ENCODE measurements around the gene PSTPIP2.
A peak's percentile ranks its signal among the peaks of the same experiment; 100 is the strongest.
"Not testable (repeated sequence)": the region's sequence is repeated elsewhere in the genome, so short reads cannot be mapped to it uniquely, and the experiment has no call there.

Gene PSTPIP2

DNA sequence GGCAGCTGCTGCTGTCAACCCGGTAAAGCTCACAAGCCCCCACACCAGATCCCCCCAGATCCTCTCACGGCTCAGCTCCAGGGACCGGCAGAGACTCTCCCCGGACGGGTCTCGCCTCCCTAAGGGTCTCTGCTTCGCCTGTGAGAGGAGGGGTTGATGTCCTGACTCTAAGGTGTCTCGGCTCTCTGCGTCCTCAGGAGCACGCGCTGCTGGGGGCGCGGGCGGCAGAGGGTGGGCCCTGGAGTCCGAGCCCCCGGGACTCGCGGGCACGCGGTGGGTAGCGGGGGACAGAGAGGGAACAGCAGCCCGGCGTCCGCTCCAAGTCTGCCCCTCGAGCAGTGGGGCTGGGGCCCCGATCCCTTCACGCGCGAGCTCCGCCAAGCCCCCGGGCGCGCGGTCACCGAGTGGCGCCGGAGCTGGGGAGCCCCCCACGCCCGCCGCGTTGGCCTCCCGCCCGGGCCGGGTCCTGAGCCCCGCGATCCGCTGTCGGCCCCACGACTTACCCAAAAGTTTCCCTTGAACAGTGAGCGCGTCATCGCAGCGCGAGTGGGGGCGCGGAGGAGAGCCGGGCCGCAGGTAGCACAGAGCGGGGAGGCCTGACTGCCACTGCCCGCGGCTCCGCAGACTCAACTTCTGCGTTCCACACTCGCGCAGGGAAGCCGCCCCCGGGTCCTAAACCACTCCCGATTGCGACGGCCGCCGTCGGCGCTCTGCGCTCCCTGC lies at the start of gene PSTPIP2:
TSS of gene PSTPIP2 (minus strand) at position 608 of the 723 bp plus-strand sequence. CDS start at position 536, 72 bp downstream.
- peak; percentile 40 for DNase-seq (ENCODE audit: low read depth in 2 of 2, low spot score in 1 of 2)

GRCh38 chr18:46113751-46114150 lies 41.7 kb upstream of the PSTPIP2 start:
- no peak for DNase-seq (ENCODE audit: low read depth in 2 of 2, low spot score in 1 of 2)

DNA sequence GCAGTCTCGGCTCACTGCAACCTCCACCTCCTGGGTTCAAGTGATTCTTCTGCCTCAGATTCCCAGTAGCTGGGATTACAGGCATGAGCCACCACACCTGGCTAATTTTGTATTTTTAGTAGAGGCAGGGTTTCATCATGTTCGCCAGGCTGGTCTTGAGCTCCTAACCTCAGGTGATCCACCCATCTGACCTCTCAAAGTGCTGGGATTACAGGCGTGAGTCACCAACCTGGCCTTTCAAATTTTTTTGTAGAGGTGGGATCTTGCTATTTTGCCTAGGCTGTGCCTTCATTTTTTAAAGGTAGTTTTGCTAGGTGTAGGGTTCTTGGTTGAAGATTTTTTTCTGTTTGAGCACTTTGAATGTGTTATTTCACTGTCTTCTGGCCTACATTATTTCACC lies 38.3 kb upstream of the PSTPIP2 start:
- no peak for DNase-seq (ENCODE audit: low read depth in 2 of 2, low spot score in 1 of 2)

- no peak for DNase-seq (ENCODE audit: low read depth in 2 of 2, low spot score in 1 of 2)
These were observed 37.3 kb upstream of the PSTPIP2 start for GRCh38 chr18:46109386-46109785.

- peak; percentile 66 to 75 for DNase-seq (ENCODE audit: low read depth in 2 of 2, low spot score in 1 of 2)
These were observed 32.3 kb upstream of the PSTPIP2 start, which contains the start of gene HAUS1 for GRCh38 chr18:46104128-46104911. TSS of gene HAUS1 (plus strand) at chr18:46104385. CDS start at chr18:46104412, 27 bp downstream.

DNA sequence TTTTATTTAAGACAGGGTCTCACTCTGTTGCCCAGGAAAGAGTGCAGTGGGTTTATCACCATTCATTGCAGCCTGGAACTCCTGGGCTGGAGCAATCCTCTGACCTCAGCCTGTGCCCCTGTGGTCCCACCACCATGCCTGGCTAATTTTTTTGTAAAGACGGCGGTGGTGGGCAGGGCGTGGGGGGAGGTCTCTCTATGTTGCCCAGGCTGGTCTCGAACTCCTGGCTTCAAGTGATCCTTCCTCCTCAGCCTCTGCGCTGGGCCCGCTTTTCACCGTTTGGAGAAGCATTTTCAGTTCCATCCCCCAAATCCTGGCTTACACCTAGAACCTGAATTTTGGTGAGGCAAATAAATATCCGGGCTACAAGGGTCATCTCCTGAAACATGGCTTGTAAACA lies 27.4 kb upstream of the PSTPIP2 start:
- no peak for DNase-seq (ENCODE audit: low read depth in 2 of 2, low spot score in 1 of 2)

- no peak for DNase-seq (ENCODE audit: low read depth in 2 of 2, low spot score in 1 of 2)
These were observed 26.5 kb upstream of the PSTPIP2 start for GRCh38 chr18:46098616-46098933.

GRCh38 chr18:46097801-46098615 lies 25.9 kb upstream of the PSTPIP2 start, which contains the start of gene ATP5F1A:
TSS of gene ATP5F1A (minus strand) at chr18:46098296. CDS start at chr18:46098231, 65 bp downstream.
- peak; percentile 67 to 76 for DNase-seq (ENCODE audit: low read depth in 2 of 2, low spot score in 1 of 2)

GRCh38 chr18:46097431-46097800 lies 25.4 kb upstream of the PSTPIP2 start:
- DNase-seq (ENCODE audit: low read depth in 2 of 2, low spot score in 1 of 2) = no peak

DNA sequence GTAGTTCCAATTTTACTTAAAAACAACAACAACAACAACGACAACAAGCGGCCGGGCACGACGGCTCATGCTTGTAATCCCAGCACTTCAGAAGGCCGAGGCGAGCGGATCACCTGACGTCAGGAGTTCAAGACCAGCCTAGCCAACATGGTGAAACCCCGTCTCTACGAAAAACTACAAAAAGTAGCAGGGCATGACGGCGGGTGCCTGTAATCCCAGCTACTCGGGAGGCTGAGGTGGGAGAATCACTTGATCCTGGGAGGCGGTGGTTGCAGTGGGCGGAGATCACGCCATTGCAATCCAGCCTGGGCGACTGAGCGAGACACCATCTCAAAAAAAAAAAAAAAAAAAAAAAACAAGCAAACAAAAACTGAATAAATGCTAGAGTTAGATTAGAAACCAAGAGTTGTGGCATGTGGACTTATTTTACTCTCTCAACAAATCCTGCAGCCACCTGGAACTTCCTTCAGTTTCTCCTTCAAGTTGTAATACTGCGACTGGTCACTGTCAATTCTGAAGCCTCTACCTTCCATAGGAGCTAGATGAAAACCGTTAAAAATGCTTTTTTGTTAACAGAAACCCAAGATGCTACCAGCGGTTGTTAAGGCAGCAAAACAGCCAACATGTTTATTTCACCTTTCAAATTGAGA lies 24.7 kb upstream of the PSTPIP2 start:
- DNase-seq (ENCODE audit: low read depth in 2 of 2, low spot score in 1 of 2) = no peak

- DNase-seq (ENCODE audit: low read depth in 2 of 2, low spot score in 1 of 2) = no peak
These were observed 23.5 kb upstream of the PSTPIP2 start for GRCh38 chr18:46095532-46095931.

DNA sequence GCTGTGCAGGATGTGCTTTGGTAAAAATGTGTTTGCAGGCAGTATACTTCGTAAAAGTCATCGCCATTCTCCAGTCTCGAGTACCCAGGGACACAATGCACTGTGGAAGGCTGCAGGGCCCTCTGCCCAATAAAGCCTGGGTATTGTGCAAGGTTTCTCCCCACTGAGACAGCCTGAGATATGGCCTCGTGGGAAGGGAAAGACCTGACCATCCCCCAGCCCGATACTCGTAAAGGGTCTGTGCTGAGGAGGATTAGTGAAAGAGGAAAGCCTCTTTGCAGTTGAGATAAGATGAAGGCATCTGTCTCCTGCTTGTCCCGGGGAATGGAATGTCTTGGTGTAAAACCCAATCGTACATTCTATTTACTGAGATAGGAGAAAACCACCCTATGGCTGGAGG lies 16.4 kb upstream of the PSTPIP2 start:
- not testable (repeated sequence) for DNase-seq (ENCODE audit: low read depth in 2 of 2, low spot score in 1 of 2)

DNA sequence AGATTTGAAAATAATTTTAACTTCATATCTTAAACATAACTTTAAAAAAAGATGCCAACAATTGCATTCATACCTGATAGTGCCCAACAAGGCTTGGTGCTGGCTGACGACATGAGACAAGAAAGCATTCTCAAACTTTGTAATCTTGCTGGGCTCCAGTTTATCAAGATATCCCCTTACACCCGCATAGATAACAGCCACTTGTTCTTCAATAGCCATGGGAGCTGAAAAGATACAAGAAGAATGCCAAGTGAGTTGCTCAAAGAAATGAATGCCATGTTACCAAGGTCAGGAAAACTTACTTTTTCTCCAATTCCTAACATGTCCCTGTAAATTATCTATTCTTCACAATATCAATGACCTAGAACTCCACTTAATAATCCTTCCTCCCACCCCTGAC lies 12.4 kb upstream of the PSTPIP2 start:
- no peak for DNase-seq (ENCODE audit: low read depth in 2 of 2, low spot score in 1 of 2)

DNA sequence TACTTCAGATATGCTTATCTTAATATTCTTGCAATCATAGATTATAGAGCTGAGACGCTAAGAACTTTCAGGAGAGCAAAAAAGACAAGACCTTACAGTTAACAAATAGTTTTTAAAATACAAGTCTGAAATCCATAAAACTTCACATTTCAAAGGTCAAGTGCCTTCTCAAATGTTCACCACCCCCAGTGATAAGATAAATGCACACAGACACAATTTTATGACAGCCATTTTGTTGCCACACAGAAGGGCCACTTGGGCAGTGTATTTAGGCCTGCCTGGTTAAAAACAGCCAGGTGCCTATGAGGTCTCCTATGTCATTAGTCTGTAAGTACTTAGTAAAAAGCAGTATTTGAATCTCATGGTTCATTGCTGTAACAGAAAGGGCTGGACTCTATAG lies 8.1 kb upstream of the PSTPIP2 start:
- no peak for DNase-seq (ENCODE audit: low read depth in 2 of 2, low spot score in 1 of 2)

GRCh38 chr18:46079336-46079735 lies 7.3 kb upstream of the PSTPIP2 start:
- no peak for DNase-seq (ENCODE audit: low read depth in 2 of 2, low spot score in 1 of 2)

DNA sequence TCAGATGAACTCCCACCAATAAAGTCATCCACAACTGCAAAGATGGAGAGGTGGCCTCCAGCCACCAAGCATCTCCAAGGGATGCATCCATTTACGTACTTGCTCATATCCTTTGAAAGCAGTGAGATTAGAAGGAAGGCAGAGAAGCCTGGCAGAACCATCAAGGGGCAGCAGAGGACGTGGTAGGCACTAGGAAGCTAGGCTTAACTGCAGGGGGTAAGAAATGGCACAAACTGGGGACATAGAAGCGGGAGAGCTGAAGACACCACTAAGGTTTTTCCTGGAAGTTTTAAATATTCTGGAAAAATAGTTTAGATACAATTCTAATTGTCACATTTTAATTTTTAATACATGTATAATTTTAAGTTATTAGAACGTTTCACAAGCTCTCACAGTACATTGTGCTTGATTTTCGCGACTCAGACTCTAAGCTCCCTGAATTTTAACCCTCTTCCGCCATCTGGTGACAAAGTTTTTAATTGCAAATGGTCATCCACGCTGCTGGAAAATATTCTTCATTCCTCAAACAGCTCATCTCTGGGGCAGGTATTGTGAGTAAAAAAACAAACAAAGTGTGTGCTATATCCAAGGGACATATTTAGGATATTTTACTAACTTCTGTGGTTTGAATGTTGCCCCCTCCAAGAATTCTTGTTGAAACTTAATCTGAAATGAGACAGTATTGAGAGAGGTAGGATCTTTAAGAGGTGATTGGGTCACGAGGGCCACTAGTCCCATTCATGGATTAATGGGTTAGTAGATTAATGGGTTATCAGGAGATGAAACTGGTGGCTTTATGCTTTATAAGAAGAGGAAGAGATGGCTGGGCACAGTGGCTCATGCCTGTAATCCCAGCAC lies 1.6 kb upstream of the PSTPIP2 start:
- no peak for DNase-seq (ENCODE audit: low read depth in 2 of 2, low spot score in 1 of 2)

DNA sequence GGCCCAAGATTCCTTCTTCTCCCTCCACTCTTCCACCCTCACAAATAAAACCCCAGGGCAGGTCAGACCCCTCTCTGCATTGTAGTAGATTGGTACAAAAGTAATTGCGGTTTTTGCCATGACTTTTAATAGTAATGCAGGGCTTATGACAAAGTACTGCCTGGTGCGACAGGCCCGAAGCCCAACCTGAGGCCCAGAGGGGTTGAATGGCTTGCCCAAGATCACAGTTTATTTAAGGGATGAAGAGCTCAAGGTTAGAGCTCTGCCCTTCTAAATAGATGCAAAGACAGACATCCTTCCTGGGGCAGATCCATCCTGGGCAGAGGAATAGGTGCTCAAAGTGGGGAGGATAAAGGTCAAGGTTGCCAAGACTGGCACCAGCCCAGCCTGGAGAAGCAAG lies 899 bp upstream of the PSTPIP2 start:
- no peak for DNase-seq (ENCODE audit: low read depth in 2 of 2, low spot score in 1 of 2)

DNA sequence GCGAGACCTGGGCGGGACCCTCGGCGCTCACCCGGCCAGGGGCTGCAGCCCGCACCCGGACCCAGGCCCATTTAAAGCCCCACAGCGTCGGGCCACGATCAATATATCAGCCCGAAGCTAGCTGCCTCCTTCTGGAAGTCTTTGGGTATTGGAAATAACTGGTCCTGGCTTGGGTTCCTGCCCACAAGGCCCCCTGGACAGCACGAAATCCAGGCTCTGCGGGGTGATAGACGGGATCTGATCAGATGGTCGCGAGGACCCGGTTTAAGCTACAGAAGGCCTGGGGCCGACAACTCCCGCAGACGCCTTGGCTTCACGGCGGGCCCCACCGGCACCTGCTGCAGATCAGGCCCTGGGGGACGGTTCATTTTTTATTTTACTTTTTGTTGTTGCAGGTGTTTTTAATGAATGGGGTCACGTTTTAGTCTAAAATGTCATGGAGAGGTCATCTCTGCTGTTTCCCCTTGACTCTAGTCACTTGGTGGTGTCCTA lies 362 bp upstream of the PSTPIP2 start:
- DNase-seq (ENCODE audit: low read depth in 2 of 2, low spot score in 1 of 2) = no peak

- DNase-seq (ENCODE audit: low read depth in 2 of 2, low spot score in 1 of 2) = no peak
These were observed 1.0 kb downstream of the PSTPIP2 start for GRCh38 chr18:46070815-46071652.

Data from stimulated activated CD8-positive, alpha-beta memory T cell treated with anti-CD3 and anti-CD28 coated beads, Interleukin-4, amount 100 ng/mL, for 4 hours (primary cell).